CD4-positive, alpha-beta T cell treated with Interleukin-1 beta for 1 hour (primary cell): ENCODE measurements around the gene CALCR.

Experiments used
- DNase-seq, 2 donors: peaks; one replicate each; pipeline ENCODE4 v3.0.0-alpha.2; 2020 to 2022

The CALCR gene

DNA sequence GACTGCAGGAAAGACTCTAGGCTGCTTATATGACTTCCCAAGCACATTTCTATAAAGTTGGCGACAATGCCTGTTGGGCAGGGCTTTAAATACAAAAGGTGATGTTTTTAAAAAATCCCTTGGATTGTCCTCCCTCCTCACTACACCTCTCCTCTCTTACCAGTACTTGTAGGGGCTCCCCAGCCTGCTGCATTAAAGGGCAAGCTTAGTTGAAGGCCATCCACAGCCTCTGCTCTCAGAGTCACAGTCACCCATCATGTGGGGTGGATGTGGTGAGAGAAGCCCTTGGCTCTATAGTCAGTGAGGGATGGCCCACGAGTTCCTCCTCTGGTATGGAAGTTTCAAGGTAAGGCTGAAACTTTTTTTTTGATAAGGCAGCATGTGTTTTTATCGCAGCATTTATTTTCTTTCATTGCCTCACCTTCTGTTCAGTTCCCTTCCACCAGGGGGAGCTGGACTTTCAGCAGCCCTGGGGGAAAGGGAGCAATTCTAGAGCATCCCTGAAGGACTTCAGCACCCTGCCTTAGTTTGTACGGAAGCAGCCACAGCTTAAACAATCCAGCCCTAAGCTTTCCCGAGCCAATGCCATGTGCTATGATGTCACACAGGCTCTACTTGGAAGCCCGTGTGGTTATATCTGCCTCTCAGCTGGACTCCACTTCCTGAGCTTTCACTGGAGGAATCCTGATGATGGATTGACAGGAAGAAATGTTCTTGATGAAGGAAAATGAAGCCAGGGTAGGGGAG, 131.9 kb downstream of the CALCR start:
- peak; percentile 20 to 21 for DNase-seq

- no peak for DNase-seq
Measured at GRCh38 chr7:93435791-93436190, 138.7 kb downstream of the CALCR start.

DNA sequence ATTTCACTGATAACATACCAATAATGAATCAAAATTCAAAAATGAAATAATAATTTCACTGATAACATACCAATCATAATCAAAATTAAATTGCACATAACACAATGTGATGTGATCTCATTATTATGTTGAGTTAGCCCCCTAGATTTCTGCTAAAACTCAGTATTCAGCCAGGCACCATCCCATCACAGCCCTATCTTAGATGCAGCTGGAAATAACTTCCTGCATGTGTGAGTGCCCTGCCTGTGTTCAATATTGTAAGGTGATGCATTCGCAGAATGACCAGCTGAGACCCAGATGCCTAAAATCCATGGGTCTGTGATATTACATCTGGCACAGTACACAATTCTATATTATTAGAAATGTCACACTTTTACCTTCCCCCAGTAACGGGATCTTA, 142.4 kb downstream of the CALCR start:
- DNase-seq: no peak

GRCh38 chr7:93430917-93431588, 143.5 kb downstream of the CALCR start:
- DNase-seq: no peak

GRCh38 chr7:93429563-93429962, 145.0 kb downstream of the CALCR start:
- no peak for DNase-seq

- no peak for DNase-seq
Measured at GRCh38 chr7:93427107-93427506, 147.4 kb downstream of the CALCR start.

DNA sequence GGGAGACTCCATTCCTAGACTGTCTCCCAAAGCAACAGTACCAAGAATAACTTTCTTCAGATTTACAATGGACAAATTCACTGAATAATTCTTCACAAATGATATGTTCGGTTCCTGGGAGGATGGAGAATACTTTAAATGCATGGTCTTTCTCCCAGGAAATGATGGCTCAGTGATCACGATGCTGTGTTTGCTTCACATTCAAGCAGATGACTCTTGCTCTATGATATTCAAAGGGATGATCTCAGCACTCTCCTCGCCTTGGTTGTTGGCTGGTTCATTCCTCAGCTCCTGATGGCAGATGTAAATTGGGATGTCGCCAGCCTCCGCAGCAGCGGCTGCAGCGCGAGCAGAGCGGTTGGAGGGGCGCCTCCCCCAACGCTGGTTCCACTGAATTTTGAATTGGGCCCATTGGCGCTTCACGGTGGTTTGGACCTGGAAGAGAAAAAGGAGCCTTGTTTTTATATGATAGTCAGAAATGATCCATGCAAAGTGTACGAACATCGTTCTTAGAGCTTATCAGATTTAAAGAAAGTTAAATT, 148.3 kb downstream of the CALCR start:
- no peak for DNase-seq

DNA sequence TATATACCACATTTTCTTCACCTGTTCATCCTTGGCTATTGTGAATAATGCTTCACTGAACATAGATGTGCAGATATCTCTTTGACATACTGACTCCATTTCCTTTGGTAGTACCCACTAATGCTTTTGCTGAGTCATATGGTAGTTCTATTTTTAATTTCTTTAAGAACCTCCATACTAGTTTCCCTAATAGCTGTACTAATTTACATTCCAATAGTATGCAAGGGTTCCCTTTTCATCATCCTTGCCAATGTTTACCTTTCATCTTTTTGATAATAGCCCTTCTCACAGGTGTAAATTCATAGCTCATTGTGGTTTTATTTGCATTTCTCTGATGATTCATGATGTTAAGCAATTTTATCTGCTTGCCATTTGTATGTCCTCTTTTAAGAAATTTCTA, 159.9 kb downstream of the CALCR start:
- DNase-seq: no peak

DNA sequence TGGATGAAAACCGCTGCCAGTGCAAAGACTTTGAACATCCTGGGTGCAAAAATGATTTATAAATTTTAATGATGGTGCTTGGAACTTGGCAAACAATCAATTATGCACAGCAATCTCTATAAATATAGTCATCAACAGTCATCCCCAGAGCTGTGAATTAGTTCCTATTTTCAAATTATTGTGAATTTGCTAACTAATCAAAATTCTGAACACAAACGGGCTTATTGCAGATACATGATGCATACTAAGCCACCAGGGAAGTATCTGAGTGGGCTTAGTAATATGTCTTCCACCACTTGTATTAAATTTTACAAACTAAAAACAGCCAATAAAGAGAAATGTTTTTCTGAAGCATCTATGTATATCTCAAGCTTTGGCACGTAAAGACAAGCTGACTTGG, 165.2 kb downstream of the CALCR start:
- DNase-seq: no peak

DNA sequence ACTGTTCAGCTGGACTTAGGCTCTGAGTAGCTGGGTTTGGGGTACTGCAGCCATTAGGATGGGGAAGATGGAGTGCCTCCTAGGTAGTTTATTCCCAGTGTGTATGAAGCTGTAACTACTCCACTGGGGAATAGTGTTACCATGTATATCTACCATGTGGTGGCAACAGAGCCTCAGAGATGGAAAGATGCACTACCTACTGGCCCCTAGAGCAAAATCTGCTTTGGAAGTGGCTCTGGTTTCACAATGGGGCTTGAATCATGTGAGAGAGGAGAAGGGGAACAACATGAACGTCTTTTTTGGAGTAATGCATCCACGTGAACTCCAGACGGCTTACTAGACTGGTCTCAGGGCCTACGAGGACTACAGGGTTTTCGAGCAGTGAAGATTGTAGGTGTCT, 167.3 kb downstream of the CALCR start:
- DNase-seq: no peak

GRCh38 chr7:93402944-93403343, 171.6 kb downstream of the CALCR start:
- DNase-seq: no peak

- no peak for DNase-seq
Measured at GRCh38 chr7:93399642-93400041, 174.9 kb downstream of the CALCR start.

DNA sequence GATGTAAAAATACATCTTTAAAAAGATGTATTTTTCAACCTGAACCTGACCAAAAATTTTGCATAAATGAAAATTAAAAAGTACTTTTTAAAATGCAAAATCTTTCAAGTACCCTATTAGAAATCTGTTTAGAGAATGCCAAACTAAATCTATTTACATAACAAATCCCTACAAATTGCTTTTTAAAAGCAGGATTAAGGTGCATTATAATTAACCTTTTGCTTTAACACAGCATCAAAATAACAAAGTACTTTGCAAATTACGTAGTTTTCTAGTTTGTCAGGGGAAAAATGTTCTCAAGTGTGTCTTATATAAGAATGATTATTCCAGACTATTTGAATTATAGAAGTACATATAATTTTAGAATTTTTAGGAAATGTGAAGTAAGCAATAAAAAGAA, 181.5 kb downstream of the CALCR start:
- DNase-seq: no peak

- no peak for DNase-seq
Measured at GRCh38 chr7:93390660-93391059, 183.9 kb downstream of the CALCR start.

- DNase-seq: no peak
Measured at GRCh38 chr7:93382362-93382761, 192.2 kb downstream of the CALCR start.

DNA sequence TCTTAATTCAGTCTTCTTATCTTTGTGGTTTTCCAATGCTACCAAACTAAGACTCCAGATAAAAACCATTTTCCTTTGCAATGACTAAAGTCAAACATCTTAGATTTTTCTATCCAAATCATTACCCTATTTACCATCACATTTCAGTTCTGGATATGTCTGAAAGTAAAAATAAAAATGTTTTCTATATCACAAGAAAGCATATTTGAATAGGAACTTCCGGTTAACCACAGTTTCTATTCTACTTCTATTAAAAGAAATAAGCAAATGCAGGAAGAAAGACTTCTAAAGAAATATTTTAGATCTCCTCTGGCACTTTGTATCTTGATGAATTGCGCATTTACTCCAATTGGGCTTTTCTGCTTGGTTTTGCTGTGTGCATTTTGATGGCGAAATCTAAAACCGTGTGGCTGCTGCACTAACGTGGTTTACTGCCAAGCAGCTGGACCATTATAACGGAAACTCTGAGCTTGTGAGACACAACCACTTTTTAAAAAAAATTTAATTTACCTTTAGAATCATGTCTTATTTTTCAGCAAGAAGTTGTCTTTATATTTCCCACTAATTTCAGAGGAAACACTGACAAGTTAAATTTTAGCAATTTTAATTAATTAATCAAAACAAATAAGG, 196.3 kb downstream of the CALCR start:
- no peak for DNase-seq

DNA sequence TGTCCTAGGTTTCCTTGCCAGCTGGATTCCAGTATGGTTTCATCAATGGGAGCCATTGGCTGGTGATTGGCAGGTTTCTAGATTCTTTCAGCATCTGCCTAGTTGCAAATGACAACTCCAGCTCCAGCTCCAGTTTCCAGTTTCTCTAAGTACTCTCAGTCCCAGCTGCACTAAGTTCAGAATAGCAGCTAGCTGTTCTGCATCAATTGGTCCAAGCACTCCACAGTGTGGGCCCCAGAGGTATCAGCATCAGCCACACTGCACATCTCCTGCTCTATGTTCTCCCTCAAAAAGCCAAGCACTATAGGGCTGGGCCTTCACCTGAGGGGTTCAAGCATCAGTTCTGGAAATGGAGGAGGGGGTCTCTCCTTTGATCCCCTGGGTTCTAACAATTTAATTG, 198.9 kb downstream of the CALCR start:
- DNase-seq: no peak
